HCT116 (cell line): ENCODE results near the gene FAM168B. TPM values are rescaled to one million over a fixed set of nuclear protein-coding genes. Genes with fewer than 3 reads are reported as not detected.

Source experiments
- ATAC-seq: fragments of 200-7000 bp; cut with Tn5 transposase; 2 replicates; pipeline ENCODE4 v1.9.1; 2020; ENCODE audit warnings: mild to moderate bottlenecking, moderate library complexity
- BruUV-seq: library from RNA; stranded (reverse); fragments of 400-500 nt; replicated peaks from 2 replicates; lab custom pipeline; 2021; lab: Mats Ljungman, UMichigan
- CTCF ChIA-PET: fragments of 300-600 bp; sonication (Branson Sonifier 250); formaldehyde crosslinking; loops from one replicate; lab custom pipeline; 2021; ENCODE audit warnings: antibody characterized with exemption; lab: Charles Lee
- POLR2A ChIA-PET: fragments of 300-600, 350-600 bp; sonication (Branson Sonifier 250); formaldehyde crosslinking; loops from one replicate; lab custom pipeline; 2021; ENCODE audit warnings: antibody characterized with exemption; lab: Charles Lee
- RAD21 ChIA-PET, 2 experiments: fragments of 300-600 bp; sonication (Branson Sonifier 250); formaldehyde crosslinking; loops; one replicate each; lab custom pipeline; 2023; ENCODE audit warnings: low total read pairs in 2 of 2; ENCODE audit not compliant: uncharacterized antibody in 2 of 2, unreplicated experiment in 2 of 2, low non-redundant PET in 1 of 2; lab: Charles Lee
- DNase-seq: peaks from one replicate; pipeline ENCODE4 v3.0.0-alpha.2; 2010; ENCODE audit warnings: low read depth, low spot score
- H2AFZ ChIP-seq: fragments of 200-600 bp; shearing (Covaris generic), sonication (generic); 2 replicates; pipeline ENCODE4 v1.6.1; 2017; ENCODE audit warnings: low read depth, mixed run types, mixed read lengths, antibody characterized with exemption, low read length; ENCODE audit not compliant: poor library complexity, severe bottlenecking
- H3K27ac ChIP-seq: 2 replicates; pipeline ENCODE4 v1.5.1; 2012; ENCODE audit warnings: low read depth, low read length
- H3K27me3 ChIP-seq: fragments of 200-600 bp; sonication (generic); 2 replicates; pipeline ENCODE4 v1.6.1; 2016; ENCODE audit warnings: mixed run types, low read length, mixed read lengths; ENCODE audit not compliant: insufficient read depth
- H3K36me3 ChIP-seq, 2 experiments: fragments of 200-500 bp in 1 of 2; fragments of 200-600 bp in 1 of 2; sonication (Bioruptor generic) in 1 of 2; sonication (generic) in 1 of 2; 2 replicates each; pipeline versions ENCODE4 v1.5.1 to v1.6.1; 2014 to 2016; ENCODE audit warnings: low read length in 2 of 2, inconsistent platforms in 1 of 2, mixed read lengths in 1 of 2, mixed run types in 1 of 2; ENCODE audit not compliant: insufficient read depth in 2 of 2, control insufficient read depth in 1 of 2
- H3K4me1 ChIP-seq, 2 experiments: fragments of 200-600 bp in 1 of 2; sonication (generic) in 1 of 2; 2 replicates each; pipeline versions ENCODE4 v1.5.1 to v1.6.1; 2012 to 2017; ENCODE audit warnings: low read length in 2 of 2, inconsistent platforms in 1 of 2, mild to moderate bottlenecking in 1 of 2, mixed read lengths in 1 of 2, mixed run types in 1 of 2, moderate library complexity in 1 of 2; ENCODE audit not compliant: insufficient read depth in 2 of 2, control insufficient read depth in 1 of 2
- H3K4me2 ChIP-seq: fragments of 200-600 bp; sonication (generic); 2 replicates; pipeline ENCODE4 v1.6.1; 2017; ENCODE audit warnings: mixed run types, low read length, mixed read lengths
- H3K4me3 ChIP-seq, 2 experiments: fragments of 200-600 bp in 1 of 2; sonication (generic) in 1 of 2; replicated peaks in 1 of 2; 2 replicates each; pipeline ENCODE4 v1.5.1; 2011 to 2016; ENCODE audit warnings: low read length in 2 of 2, control low read depth in 1 of 2, low read depth in 1 of 2, mild to moderate bottlenecking in 1 of 2, mixed read lengths in 1 of 2, mixed run types in 1 of 2
- H3K79me2 ChIP-seq: fragments of 200-600 bp; sonication (generic); 2 replicates; pipeline ENCODE4 v1.6.1; 2017; ENCODE audit warnings: mild to moderate bottlenecking, mixed run types, low read length, moderate library complexity, mixed read lengths; ENCODE audit not compliant: insufficient read depth
- H3K9ac ChIP-seq: fragments of 200-600 bp; sonication (generic); 2 replicates; pipeline ENCODE4 v1.6.1; 2016; ENCODE audit warnings: low read length, mixed read lengths
- H3K9me2 ChIP-seq: fragments of 200-600 bp; sonication (generic), shearing (Covaris generic); 2 replicates; pipeline ENCODE4 v1.6.1; 2017; ENCODE audit warnings: mixed run types, mild to moderate bottlenecking, moderate library complexity; ENCODE audit not compliant: insufficient read depth
- H3K9me3 ChIP-seq, 2 experiments: fragments of 200-500 bp in 1 of 2; fragments of 200-600 bp in 1 of 2; sonication (Bioruptor generic) in 1 of 2; sonication (generic) in 1 of 2; 2 replicates each; pipeline ENCODE4 v1.6.1; 2014 to 2017; ENCODE audit warnings: low read length in 2 of 2, mixed read lengths in 2 of 2, inconsistent platforms in 1 of 2, low read depth in 1 of 2, mild to moderate bottlenecking in 1 of 2, mixed run types in 1 of 2, moderate library complexity in 1 of 2; ENCODE audit not compliant: control insufficient read depth in 1 of 2, insufficient read depth in 1 of 2
- H4K20me1 ChIP-seq: fragments of 200-600 bp; sonication (generic), shearing (Covaris generic); 2 replicates; pipeline ENCODE4 v1.6.1; 2017; ENCODE audit warnings: mixed run types, mild to moderate bottlenecking, moderate library complexity; ENCODE audit not compliant: insufficient read depth
- CEBPB ChIP-seq: IDR thresholded peaks from 2 replicates; pipeline ENCODE4 v1.6.1; 2012; ENCODE audit warnings: low read depth
- EGR1 ChIP-seq: IDR thresholded peaks from 2 replicates; pipeline ENCODE4 v1.6.1; 2012; ENCODE audit warnings: low read depth
- ELF1 ChIP-seq: IDR thresholded peaks from 2 replicates; pipeline ENCODE4 v1.6.1; 2012; ENCODE audit warnings: low read depth, borderline replicate concordance
- EZH2phosphoT487 ChIP-seq: fragments of 200-600 bp; IDR thresholded peaks from 2 replicates; pipeline ENCODE4 v1.6.1; 2018; ENCODE audit warnings: antibody characterized with exemption, borderline replicate concordance
- JUND ChIP-seq: IDR thresholded peaks from 2 replicates; pipeline ENCODE4 v1.6.1; 2012
- RAD21 ChIP-seq: IDR thresholded peaks from 2 replicates; pipeline ENCODE4 v1.6.1; 2012; ENCODE audit warnings: low read depth, mild to moderate bottlenecking
- SIN3A ChIP-seq: IDR thresholded peaks from 2 replicates; pipeline ENCODE4 v1.6.1; 2012; ENCODE audit warnings: low read depth
- SP1 ChIP-seq: IDR thresholded peaks from 2 replicates; pipeline ENCODE4 v1.6.1; 2012; ENCODE audit warnings: low read depth
- SRF ChIP-seq: IDR thresholded peaks from 2 replicates; pipeline ENCODE4 v1.6.1; 2012; ENCODE audit warnings: low read depth
- TCF7L2 ChIP-seq: IDR thresholded peaks from 2 replicates; pipeline ENCODE4 v1.7.0; 2011; ENCODE audit warnings: borderline replicate concordance, inconsistent platforms; ENCODE audit not compliant: insufficient read depth, insufficient read length; ENCODE audit errors: extremely low read depth
- YY1 ChIP-seq: IDR thresholded peaks from 2 replicates; pipeline ENCODE4 v1.6.1; 2011; ENCODE audit warnings: low read length, low read depth, moderate library complexity, mild to moderate bottlenecking; ENCODE audit not compliant: insufficient replicate concordance; ENCODE audit errors: extremely low read depth
- intact Hi-C: fragments of 100-400 bp; cut with micrococcal nuclease; formaldehyde crosslinking; loops from 2 replicates; pipeline ENCODE4 v1.10.0; 2022
- total RNA-seq: library from RNA; stranded (reverse); gene quantifications from one replicate; pipeline ENCODE4 v1.2.1, GENCODE V29; 2021; ENCODE audit not compliant: unreplicated experiment
- TF ChIP-seq, protein P1 (sequence below): IDR thresholded peaks from 2 replicates; pipeline ENCODE4 v1.6.1; 2012
- TF ChIP-seq, protein P2 (sequence below): IDR thresholded peaks from 2 replicates; pipeline ENCODE4 v1.6.1; 2011; ENCODE audit warnings: mild to moderate bottlenecking, low read length, moderate library complexity; ENCODE audit not compliant: insufficient replicate concordance; ENCODE audit errors: extremely low read depth
- TF ChIP-seq, protein P3 (sequence below): IDR thresholded peaks from 2 replicates; pipeline ENCODE4 v1.6.1; 2012; ENCODE audit warnings: low read depth
- TF ChIP-seq, protein P4 (sequence below): IDR thresholded peaks from 2 replicates; pipeline ENCODE4 v1.6.1; 2012

Gene FAM168B
- total RNA-seq, 1 experiment from 2014 or later: 94.5 TPM

DNA sequence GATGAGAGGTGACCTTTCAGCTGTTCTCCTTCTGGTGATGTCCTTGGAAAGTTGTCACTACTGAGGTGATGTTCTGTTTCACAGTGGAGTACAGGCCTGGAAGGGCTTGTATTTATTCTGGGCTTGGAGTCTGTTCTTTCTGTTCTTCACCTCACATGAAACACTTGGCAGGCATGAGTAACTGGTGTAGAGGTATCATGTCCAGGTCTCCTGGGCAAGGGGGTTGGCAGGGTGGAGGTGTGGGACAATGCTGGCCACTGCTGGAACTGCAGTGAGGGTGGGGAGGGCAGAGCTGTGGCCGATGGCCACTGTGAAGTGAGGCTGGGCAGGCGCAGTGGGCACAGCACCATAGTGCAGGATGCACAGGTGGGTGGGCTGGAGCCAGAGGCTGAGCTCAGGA is 47.3 kb upstream of the FAM168B start:
- no peak for DNase-seq
- ChIA-PET POLR2A (no interaction called here), CTCF (no interaction called here), RAD21 (no interaction called here)
- Histone ChIP-seq H2AFZ (no peak overlapping the region), H3K9ac (no peak overlapping the region), H3K4me2 (no peak overlapping the region), H3K27me3 (no peaks in the 10 kb centered on the region), H3K79me2 (peaks cover 57% of the 10 kb centered on the region), H4K20me1 (peaks cover 5% of the 10 kb centered on the region; the same call in 1 of the 2 replicates), H3K4me3 (no peak overlapping the region), H3K4me1 (no peaks in the 10 kb centered on the region), H3K36me3 (peaks cover 21 to 32% of the 10 kb centered on the region in 2 experiments), H3K9me2 (no peaks in the 10 kb centered on the region), H3K27ac (no peak overlapping the region), H3K9me3 (no peaks in the 10 kb centered on the region)
- BruUV-seq: no TSS peak
- intact Hi-C loops: no loop called here
- TF ChIP-seq RAD21: no peak
- TF ChIP-seq SIN3A: no peak
- TF ChIP-seq SRF: no peak
- no peak for TF ChIP-seq EZH2phosphoT487
- TF ChIP-seq, protein P1, sequence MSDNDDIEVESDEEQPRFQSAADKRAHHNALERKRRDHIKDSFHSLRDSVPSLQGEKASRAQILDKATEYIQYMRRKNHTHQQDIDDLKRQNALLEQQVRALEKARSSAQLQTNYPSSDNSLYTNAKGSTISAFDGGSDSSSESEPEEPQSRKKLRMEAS: no peak
- TF ChIP-seq YY1: no peak
- peak; percentile 62; the same call in 1 of the 2 replicates for ATAC-seq

DNA sequence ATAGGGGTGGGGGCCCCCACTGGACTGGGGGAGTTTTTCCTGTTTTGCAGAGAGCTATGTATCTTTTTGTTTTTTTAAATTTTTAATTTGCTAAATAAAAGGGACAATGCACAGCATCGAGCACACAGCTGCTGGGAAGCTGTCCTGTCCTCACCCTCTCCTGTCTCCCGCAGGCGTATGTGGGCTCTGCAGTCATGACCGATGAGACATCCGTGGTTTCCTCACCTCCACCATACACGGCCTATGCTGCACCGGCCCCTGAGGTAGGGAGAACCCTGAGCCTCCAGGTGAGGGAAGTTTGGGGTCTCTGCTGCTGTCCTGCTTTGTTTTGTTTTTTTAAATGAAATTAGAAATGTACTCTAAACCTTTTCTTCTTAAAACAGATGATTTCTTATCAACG is 39.5 kb upstream of the FAM168B start:
- Histone ChIP-seq H3K9me2 (no peaks in the 10 kb centered on the region), H3K27ac (no peak overlapping the region), H3K4me2 (no peak overlapping the region), H3K9me3 (no peaks in the 10 kb centered on the region), H3K79me2 (peaks cover 24% of the 10 kb centered on the region), H3K36me3 (peaks cover 33 to 39% of the 10 kb centered on the region in 2 experiments; a peak in 3 of 4 replicates), H3K27me3 (no peaks in the 10 kb centered on the region), H3K4me1 (peaks cover 0 to 23% of the 10 kb centered on the region in 2 experiments; a peak in 2 of 4 replicates), H3K4me3 (no peak overlapping the region), H3K9ac (no peak overlapping the region), H2AFZ (no peak overlapping the region), H4K20me1 (peaks cover 5% of the 10 kb centered on the region; the same call in 1 of the 2 replicates)
- TF ChIP-seq SRF (no peak), YY1 (no peak), CEBPB (no peak), EZH2phosphoT487 (no peak), SP1 (no peak), JUND (no peak), ELF1 (no peak), TCF7L2 (no peak), EGR1 (no peak), SIN3A (no peak)
- TF ChIP-seq, protein P2, sequence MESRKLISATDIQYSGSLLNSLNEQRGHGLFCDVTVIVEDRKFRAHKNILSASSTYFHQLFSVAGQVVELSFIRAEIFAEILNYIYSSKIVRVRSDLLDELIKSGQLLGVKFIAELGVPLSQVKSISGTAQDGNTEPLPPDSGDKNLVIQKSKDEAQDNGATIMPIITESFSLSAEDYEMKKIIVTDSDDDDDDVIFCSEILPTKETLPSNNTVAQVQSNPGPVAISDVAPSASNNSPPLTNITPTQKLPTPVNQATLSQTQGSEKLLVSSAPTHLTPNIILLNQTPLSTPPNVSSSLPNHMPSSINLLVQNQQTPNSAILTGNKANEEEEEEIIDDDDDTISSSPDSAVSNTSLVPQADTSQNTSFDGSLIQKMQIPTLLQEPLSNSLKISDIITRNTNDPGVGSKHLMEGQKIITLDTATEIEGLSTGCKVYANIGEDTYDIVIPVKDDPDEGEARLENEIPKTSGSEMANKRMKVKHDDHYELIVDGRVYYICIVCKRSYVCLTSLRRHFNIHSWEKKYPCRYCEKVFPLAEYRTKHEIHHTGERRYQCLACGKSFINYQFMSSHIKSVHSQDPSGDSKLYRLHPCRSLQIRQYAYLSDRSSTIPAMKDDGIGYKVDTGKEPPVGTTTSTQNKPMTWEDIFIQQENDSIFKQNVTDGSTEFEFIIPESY: no peak
- TF ChIP-seq, protein P3, sequence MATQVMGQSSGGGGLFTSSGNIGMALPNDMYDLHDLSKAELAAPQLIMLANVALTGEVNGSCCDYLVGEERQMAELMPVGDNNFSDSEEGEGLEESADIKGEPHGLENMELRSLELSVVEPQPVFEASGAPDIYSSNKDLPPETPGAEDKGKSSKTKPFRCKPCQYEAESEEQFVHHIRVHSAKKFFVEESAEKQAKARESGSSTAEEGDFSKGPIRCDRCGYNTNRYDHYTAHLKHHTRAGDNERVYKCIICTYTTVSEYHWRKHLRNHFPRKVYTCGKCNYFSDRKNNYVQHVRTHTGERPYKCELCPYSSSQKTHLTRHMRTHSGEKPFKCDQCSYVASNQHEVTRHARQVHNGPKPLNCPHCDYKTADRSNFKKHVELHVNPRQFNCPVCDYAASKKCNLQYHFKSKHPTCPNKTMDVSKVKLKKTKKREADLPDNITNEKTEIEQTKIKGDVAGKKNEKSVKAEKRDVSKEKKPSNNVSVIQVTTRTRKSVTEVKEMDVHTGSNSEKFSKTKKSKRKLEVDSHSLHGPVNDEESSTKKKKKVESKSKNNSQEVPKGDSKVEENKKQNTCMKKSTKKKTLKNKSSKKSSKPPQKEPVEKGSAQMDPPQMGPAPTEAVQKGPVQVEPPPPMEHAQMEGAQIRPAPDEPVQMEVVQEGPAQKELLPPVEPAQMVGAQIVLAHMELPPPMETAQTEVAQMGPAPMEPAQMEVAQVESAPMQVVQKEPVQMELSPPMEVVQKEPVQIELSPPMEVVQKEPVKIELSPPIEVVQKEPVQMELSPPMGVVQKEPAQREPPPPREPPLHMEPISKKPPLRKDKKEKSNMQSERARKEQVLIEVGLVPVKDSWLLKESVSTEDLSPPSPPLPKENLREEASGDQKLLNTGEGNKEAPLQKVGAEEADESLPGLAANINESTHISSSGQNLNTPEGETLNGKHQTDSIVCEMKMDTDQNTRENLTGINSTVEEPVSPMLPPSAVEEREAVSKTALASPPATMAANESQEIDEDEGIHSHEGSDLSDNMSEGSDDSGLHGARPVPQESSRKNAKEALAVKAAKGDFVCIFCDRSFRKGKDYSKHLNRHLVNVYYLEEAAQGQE: no peak
- TF ChIP-seq, protein P4, sequence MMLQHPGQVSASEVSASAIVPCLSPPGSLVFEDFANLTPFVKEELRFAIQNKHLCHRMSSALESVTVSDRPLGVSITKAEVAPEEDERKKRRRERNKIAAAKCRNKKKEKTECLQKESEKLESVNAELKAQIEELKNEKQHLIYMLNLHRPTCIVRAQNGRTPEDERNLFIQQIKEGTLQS: no peak
- intact Hi-C loops: no loop called here
- no TSS peak for BruUV-seq
- ChIA-PET RAD21 (no interaction called here), CTCF (no interaction called here), POLR2A (no interaction called here)
- no peak for DNase-seq
- peak; percentile 57 for ATAC-seq
